ENCODE data around the gene TMPRSS12.
A peak's percentile ranks its signal among the peaks of the same experiment; 100 is the strongest.
"Not testable (repeated sequence)": the region's sequence is repeated elsewhere in the genome, so short reads cannot be mapped to it uniquely, and the experiment has no call there.

The TMPRSS12 gene, protein sequence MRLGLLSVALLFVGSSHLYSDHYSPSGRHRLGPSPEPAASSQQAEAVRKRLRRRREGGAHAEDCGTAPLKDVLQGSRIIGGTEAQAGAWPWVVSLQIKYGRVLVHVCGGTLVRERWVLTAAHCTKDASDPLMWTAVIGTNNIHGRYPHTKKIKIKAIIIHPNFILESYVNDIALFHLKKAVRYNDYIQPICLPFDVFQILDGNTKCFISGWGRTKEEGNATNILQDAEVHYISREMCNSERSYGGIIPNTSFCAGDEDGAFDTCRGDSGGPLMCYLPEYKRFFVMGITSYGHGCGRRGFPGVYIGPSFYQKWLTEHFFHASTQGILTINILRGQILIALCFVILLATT

DNA sequence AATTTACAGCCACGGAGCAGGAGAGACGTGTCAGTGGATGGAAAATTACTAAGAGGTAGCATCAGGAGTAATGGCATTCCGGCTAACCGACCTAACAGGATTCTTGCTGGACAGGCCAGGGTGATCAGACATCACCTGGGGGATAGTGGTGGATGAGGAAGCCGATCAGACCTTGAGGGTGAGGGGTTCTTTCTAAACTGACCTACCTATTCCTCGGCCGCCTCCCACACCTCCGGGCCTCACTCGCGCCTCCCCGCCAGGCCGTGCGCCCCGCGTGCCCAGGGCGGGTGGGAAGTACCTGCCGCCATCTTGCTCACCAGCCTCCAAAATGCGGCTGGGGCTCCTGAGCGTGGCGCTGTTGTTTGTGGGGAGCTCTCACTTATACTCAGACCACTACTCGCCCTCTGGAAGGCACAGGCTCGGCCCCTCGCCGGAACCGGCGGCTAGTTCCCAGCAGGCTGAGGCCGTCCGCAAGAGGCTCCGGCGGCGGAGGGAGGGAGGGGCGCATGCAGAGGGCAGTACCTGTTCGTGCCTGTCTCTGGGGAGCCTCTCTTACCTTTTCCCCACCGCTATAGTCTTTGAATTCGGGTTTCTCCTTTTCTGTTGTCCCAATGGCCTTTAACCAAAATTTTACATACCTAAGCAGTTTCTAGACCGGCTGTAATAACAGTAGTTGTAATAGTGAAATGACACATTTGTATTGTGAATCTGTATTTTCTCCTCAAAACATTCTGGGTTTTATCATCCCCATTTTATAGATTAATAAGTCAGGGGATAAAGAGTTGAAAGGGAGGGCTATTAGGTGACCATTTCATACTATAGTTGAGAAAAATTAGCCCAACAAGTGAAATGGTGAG lies at the start of gene TMPRSS12:
Gene TMPRSS12 (plus strand): TSS at position 290 of the 857 bp plus-strand sequence. CDS start 39 bp downstream, at position 329.
- no peak for DNase-seq (ENCODE audit: low spot score)

DNA sequence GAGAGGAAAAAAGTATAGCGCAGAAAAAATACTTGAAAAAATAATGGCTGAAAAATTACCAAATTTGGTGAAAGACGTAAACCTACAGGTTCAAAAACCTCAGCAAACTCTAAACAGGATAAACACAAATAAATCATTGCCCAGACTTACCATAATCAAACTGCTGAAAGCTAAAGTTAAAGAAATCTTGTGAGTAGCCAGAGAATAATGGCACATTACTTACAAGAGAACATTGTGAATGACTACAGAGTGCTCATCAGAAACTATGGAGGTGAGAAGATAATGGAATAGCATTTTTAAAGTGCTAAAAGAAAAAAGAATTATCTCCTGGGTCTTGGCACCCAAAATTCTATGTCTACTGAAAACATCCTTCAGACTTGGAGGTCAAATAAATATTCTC lies 42.8 kb upstream of the TMPRSS12 start:
- DNase-seq (ENCODE audit: low spot score), result no peak

DNA sequence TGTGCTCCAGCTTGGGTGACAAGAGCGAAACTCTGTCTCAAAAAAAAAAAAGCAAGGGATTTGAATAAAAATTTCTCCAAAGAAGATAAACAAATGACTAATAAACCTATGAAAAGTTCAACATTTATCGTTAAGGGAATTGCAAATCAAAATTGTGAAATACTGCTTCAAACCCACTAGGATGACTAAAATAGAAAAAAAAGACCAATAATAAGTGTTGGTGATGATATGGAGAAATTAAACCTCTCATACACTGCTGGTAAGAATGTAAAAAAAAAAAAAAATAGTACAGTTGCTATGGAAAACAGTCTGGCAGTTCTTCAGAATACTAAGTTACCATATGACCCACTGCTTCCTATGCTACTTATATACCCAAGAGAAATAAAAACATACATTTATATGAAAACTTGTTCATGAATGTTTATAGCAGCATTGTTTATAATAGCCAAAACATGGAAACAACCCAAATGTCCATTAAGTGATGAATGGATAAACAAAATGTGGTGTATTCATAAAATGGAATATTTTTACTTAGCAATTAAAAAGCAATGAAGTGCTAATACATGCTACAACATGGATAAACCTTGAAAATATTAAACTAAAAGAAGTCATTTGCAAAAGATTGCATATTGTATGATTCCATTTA lies 39.4 kb upstream of the TMPRSS12 start:
- DNase-seq (ENCODE audit: low spot score), result no peak

DNA sequence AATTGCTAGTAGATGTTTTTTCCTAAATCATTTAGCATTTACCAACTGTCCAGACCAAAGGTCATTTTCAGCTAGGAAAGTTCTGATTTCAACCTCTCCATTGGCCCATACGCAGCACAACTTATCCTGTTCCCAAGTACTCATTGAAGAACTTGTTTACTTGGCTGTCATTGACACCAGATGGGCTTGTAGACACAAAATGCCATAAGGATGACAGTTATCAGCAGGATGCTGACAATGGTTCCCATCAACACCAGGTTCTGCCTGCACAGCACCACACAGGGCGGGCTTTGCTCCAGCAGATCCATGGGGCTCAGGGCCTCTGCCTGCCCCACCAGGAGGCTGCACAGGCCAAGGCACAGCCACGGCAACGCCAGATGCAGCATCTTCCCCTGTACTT lies 36.5 kb upstream of the TMPRSS12 start:
- no peak for DNase-seq (ENCODE audit: low spot score)

DNA sequence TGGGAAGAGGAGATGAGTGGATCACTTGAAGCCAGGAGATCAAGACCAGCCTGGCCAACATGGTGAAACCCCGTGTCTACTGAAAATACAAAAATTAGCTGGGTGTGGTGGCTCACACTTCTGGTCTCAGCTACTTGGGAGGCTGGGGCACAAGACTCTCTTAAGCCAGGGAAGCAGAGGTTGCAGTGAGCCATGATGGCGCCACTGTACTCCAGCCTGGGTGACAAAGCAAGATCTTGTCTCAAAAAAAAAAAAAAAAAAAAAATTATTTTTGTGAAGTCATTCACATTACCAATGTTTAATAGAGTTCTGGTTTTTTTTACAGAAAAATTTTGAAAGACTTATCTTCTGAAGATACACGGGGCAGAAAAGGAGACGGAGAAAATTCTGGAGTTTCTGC lies 33.6 kb upstream of the TMPRSS12 start:
- not testable (repeated sequence) for DNase-seq (ENCODE audit: low spot score)

DNA sequence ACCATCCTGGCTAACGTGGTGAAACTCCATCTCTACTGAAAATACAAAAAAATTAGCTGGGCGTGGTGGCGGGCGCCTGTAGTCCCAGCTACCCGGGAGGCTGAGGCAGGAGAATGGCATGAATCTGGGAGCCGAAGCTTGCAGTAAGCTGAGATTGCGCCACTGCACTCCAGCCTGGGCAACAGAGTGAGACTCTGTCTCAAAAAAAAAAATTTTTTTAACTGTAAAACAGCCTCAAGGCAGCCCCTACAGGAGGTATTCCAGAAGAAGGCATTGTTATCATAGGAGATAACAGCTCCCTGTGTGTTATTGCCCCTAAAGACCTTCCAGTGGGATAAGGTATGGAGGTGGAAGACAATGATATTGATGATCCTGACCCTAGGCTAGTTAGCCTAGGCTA lies 27.8 kb upstream of the TMPRSS12 start:
- not testable (repeated sequence) for DNase-seq (ENCODE audit: low spot score)

DNA sequence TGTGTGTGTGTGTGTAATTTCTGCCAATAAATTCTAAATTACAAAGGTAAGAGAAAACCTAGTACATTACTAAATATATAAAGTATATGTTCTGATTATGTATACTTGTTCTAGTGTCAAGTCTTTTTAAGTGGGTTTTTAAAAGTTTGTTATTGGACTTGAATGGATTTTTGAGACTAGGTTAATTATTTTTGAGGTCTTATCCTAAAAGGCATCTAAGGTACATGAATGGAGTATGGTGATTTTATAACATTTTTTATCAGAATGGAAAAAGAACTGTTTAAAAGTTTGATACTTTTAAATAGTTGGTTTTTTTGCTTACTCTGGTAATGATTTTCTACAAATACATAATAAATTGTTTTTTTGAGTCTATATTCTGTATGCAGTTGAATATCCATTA lies 22.5 kb upstream of the TMPRSS12 start:
- no peak for DNase-seq (ENCODE audit: low spot score)

DNA sequence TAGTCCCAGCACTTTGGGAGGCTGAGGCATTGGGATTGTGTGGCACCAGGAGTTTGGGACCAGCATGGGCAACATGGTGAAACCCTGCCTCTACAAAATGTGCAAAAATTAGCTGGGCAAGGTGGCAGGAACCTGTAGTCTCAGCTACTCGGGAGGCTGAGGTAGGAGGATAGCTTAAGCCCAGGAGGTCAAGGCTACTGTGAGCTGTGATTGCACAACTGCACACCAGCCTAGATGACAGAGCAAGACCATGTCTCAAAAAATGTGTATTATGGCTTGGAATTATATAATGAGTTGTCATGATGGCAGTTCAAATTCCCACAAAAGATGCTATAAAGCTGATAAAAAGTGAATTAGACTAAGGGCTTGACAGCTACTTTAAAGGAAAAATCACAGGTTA lies 20.6 kb upstream of the TMPRSS12 start:
- no peak for DNase-seq (ENCODE audit: low spot score)

DNA sequence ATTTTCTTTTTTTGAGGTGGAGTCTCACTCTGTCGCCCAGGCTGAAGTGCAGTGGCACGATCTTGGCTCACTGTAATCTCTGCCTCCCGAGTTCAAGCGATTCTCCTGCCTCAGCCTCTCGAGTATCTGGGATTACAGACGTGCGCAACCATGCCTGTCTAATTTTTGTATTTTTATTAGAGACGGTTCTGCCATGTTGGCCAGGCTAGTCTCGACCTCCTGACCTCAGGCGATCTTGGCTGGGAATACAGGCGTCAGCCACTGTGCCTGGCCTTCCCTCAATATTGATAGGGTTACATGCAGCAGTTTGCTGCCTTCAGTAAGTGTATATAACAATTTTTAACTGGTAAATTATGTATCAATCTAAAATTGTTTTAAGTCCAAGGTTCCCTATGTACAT lies 19.0 kb upstream of the TMPRSS12 start:
- DNase-seq (ENCODE audit: low spot score), result not testable (repeated sequence)

DNA sequence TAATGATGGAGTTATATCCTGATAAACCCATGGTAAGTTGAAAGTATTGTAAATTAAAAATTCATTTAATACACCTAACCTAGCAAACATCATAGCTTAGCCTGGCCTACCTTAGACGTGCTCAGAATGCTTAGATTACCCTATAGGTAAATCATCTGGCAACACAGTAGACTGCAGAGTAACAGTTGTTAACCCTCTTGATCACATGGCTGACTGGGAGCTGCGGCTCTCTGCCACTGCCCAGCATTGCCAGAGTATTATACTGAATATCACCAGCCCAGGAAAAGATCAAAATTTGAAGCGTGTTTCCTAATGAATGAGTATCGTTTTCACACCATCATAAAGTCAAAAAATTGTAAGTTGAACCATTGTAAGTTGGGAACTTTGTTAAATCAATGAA lies 17.8 kb upstream of the TMPRSS12 start:
- DNase-seq (ENCODE audit: low spot score), result no peak

DNA sequence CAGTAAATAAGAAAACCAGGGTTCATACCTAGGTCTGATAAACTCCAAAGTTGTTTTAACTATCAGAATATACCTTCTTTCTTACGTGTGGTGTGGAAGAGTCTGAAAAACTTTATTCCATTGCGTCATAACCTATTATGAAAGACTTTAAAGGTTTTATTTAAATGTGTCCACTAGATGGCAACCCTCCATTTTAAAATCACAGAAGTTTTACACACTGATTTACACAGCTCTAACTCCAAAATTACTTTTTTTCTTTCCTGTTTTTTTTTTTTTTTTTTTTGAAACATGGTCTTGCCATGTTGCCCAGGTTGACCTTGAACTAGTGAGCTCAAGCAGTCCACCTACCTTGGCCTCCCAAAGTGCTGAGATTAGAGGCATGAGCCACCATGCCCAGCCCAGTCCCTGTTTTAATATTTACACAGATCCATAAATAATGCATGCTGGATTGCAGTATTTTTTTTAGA lies 17.3 kb upstream of the TMPRSS12 start:
- peak; percentile 64 for DNase-seq (ENCODE audit: low spot score)

DNA sequence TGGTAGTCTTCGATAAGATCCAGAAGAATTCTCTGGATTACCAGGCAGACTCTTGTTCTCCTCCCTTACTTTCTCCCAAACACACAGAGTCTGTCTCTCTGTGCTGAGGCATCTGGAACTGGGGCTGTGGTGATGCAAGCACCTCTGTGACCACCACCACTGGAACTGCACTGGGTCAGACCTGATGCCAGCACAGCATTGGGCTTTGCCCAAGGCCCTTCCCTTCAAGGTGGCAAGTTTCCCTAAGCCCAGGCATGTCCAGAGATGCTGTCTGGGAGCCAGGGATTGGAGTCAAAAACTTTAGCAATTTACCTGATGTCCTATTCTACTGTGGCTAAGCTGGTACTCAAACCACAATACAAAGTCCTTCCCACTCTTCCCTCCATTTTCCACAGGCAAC lies 14.6 kb upstream of the TMPRSS12 start:
- no peak for DNase-seq (ENCODE audit: low spot score)

DNA sequence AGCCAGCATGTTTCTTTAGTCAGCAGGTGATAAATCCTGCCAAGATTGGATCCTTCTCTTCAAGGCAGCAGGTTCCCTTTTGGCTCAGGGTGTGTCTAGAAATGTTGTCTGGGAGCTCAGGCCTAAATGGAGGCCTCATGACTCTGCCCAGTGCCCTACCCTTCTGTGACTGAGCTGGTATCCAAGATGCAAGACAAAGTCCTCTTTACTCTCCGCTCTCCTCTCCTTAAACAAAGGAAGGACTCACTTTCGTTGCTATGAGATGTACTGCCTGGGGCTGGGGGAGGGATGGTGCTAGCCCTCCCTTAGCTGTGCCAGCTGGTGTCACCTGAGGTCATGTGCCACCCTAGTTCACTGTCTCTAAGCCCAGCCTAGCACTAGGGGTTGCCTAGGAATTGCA lies 13.8 kb upstream of the TMPRSS12 start:
- DNase-seq (ENCODE audit: low spot score), result no peak

DNA sequence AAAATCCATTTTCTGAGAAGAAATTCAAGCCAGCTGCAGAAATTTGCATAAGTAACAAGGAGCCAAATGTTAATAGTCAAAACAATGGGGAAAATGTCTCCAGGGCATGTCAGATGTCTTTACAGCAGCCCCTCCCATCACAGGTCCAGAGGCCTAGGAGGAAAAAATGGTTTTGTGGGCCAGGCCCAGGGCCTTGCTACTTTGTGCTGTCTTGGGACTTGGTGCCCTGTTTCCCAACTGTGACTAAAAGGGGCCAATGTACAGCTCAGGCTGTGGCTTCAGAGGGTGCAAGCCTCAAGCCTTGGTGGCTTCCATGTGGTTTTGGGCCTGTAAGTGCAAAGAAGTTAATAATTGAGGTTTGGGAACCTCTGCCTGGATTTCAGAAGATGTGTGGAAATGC lies 8.9 kb upstream of the TMPRSS12 start:
- not testable (repeated sequence) for DNase-seq (ENCODE audit: low spot score)

DNA sequence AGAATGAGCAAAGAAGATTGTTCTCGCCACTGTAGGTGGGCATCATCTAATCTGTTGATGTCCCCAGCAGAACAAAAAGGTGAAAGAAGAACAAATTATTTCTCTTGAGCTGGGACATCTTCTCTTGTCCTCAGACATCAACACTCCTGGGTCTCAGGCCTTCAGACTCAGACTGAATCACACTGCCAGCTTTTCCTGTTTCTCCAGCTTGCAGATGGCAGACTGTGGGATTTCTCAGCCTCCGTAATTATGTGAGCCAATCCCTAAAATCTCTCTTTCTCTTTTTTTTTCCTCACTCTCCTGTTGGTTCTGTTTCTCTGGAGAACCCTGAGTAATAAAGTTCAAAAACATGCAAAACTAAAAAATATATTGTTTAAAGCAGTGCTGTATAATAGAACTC lies 3.7 kb upstream of the TMPRSS12 start:
- DNase-seq (ENCODE audit: low spot score), result no peak

DNA sequence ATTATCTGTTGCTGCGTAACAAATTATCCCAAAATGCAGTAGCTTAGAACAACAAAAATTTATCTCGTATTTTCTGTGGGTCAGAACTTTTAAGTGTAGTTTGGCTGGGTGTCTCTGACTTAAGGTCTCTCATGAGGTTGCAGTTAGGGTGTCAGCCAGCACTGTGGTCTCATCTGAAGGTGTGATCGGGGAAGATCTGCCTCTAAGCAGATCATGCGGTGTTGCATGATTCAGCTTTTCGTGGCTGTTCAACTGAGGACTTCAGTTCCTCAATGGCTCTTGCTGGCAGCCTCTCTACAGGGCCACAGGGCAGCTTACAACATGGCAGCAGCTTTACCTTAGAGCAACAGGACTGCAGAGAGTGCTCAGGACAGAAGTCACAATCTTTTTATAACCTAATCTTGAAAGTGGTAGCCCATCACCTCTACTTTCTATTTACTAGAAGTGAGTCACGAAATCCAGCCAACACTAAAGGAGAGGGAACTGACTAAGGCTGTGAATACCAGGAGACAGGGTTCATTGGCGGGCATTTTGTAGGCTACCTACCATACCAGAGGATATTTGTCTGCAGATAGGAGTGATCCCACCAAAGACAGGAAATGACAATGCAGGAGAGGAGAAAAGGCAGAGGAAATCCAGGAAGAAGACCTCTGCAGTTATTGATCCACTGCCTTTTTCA lies 1.8 kb upstream of the TMPRSS12 start:
- no peak for DNase-seq (ENCODE audit: low spot score)

DNA sequence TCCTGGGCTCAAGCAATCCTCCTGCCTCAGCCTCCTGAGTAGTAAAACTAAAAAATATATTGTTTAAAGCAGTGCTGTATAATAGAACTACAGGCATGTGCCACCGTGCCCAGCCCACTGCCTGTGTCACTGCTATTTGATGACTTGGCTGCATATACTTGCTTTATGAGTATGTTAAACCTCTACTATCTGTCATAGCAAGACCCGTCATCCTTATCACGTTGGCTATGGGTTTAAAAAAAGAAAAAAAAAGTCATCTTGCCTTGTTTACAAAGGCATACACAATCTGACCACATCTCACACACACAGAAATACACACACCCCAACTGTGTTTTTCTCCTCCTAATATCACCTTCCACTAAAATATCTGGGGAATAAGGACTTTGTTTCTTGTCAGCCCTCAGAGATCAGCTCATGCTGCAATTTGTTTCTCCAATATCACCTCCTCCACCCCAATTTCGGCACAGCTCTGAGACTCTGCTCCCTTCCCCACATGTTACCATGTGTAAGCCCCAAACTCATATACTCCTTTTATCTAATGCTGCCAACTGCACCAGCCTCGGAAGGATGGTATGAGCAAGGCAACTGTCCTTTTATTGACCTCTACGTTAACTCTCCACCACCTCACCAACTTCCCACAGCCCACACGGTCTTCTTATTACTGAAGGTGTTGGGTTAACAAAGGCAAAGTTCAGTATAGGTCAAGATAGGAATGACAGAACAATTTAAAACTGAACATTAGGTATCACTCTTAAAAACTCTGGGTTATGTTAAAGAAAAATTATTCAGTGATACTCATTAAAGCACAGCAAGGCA lies 802 bp upstream of the TMPRSS12 start:
- DNase-seq (ENCODE audit: low spot score), result no peak

DNA sequence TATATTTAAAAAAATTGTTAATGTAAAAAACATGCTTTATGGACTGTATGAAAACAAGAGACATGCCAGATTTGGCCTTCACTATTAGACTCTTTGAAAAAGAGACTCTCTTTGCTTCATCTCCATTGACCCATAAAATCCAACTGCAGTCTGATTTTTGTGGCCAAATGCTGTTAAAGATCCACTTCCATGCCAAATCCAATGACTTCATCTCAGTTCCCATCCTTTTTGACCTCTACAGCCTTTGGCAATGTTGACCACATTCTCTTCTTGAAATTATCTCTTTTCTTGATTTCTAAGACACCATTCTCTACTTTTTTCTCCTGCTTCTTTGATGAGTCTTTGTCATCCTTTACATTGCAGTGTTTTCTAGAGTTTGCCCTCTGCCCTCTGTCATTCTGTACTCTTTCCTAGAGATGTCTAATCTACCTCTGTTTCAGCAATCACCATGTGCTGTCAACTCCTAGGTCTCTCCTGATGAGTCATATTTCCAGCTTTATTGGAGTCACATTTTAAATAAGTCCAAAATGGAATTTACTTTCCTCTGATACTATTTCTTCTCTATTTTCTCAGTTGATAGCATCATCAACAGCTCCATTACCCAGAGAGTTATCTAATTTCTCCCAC lies 2.4 kb downstream of the TMPRSS12 start:
- no peak for DNase-seq (ENCODE audit: low spot score)

DNA sequence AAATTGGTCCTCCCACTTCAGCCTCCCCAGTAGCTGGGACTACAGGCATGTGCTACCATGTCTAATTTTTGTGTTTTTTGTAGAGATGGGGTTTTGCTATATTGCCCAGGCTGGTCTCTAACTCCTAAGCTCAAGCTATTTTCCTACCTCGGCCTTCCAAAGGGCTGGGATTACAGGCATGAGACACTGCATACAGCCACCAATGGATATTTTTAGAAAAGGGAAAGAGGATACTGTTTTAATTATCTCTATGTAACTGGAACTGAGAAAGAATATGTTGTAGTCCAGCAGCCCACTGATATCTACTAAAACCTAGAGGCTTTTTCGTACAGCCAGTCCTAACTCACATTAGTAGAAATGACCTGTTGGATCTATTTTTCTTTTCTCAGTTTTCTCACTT lies 6.2 kb downstream of the TMPRSS12 start:
- no peak for DNase-seq (ENCODE audit: low spot score)

DNA sequence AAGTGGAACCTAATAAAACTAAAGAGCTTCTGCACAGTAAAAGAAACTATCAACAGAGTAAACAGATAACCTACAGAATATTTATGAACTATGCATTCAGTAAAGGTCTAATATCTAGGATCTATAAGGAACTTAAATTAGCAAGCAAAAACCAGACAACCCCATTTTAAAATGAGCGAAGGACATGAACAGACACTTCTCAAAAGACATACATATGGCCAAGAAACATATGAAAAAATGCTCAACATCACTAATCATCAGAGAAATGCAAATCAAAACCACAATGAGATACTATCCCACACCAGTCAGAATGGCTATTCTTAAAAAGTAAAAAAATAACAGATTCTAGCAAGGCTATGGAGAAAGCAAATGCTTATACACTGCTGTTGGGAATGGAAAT lies 12.5 kb downstream of the TMPRSS12 start:
- DNase-seq (ENCODE audit: low spot score), result not testable (repeated sequence)

DNA sequence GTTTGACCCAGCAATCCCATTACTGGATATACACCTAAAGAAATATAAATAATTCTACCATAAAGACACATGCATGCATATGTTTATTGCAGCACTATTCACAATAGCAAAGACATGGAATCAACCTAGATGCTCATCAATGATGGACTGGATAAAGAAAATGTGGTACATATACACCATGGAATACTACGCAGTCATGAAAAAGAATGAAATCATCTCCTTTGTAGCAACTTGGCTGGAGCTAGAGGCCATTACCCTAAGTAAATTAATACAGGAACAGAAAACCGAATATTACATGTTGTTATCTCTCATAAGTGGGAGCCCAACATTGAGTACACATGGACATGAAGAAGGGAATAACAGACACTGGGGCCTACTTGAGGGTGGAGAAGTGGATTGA lies 13.0 kb downstream of the TMPRSS12 start:
- DNase-seq (ENCODE audit: low spot score), result not testable (repeated sequence)

Measured in globus pallidus (tissue), 1 donor.